T-helper 1 cell treated with Interleukin-12 subunit alpha and Interleukin-12 subunit beta and Interleukin-4 antibody, amounts not matched to agents 30 μg/mL and 1 μg/mL, for 36 hours (primary cell): ENCODE measurements around the gene RPL12.

ENCODE experiments used
- H3K27ac Mint-ChIP-seq: one replicate; pipeline ENCODE4 v1.8.0; 2021; ENCODE audit warnings: mild to moderate bottlenecking, mixed read lengths
- H3K27me3 Mint-ChIP-seq: one replicate; pipeline ENCODE4 v1.8.0; 2021; ENCODE audit warnings: low read depth, mixed read lengths
- H3K36me3 Mint-ChIP-seq: one replicate; pipeline ENCODE4 v1.8.0; 2021; ENCODE audit warnings: low read depth, mixed read lengths
- H3K4me1 Mint-ChIP-seq: one replicate; pipeline ENCODE4 v1.8.0; 2021; ENCODE audit warnings: low read depth, mixed read lengths
- H3K4me3 Mint-ChIP-seq: one replicate; pipeline ENCODE4 v1.8.0; 2021; ENCODE audit warnings: mild to moderate bottlenecking, moderate library complexity, mixed read lengths
- H3K9me3 Mint-ChIP-seq: one replicate; pipeline ENCODE4 v1.8.0; 2021; ENCODE audit warnings: mixed read lengths

RPL12 gene

GRCh38 chr9:127450830-127451607 lies at the start of gene RPL12, which contains the start of gene LRSAM1:
Gene RPL12 (minus strand): TSS chr9:127451406. CDS start chr9:127451317, 89 bp downstream.
Gene LRSAM1 (plus strand): TSS chr9:127451510. CDS start chr9:127454528, 3,018 bp downstream.
- Mint-ChIP-seq H3K4me1 (peaks cover 50% of the 10 kb centered on the region), H3K36me3 (peaks cover 55% of the 10 kb centered on the region), H3K4me3 (peak within 1 kb of the TSS; percentile 92), H3K9me3 (no peaks in the 10 kb centered on the region), H3K27ac (peak within 1 kb of the TSS; percentile 97), H3K27me3 (no peaks in the 10 kb centered on the region)

GRCh38 chr9:127500862-127501261 lies 49.7 kb upstream of the RPL12 start:
- no peak overlapping the region for H3K4me3 Mint-ChIP-seq
- no peaks in the 10 kb centered on the region for H3K27me3 Mint-ChIP-seq
- no peaks in the 10 kb centered on the region for H3K9me3 Mint-ChIP-seq
- H3K4me1 Mint-ChIP-seq = peaks cover 2% of the 10 kb centered on the region
- no peak overlapping the region for H3K27ac Mint-ChIP-seq
- H3K36me3 Mint-ChIP-seq = peaks cover 8% of the 10 kb centered on the region

GRCh38 chr9:127500399-127500798 lies 49.2 kb upstream of the RPL12 start:
- peaks cover 2% of the 10 kb centered on the region for H3K4me1 Mint-ChIP-seq
- no peaks in the 10 kb centered on the region for H3K27me3 Mint-ChIP-seq
- peaks cover 8% of the 10 kb centered on the region for H3K36me3 Mint-ChIP-seq
- H3K4me3 Mint-ChIP-seq = no peak overlapping the region
- no peak overlapping the region for H3K27ac Mint-ChIP-seq
- no peaks in the 10 kb centered on the region for H3K9me3 Mint-ChIP-seq

- no peak overlapping the region for H3K27ac Mint-ChIP-seq
- H3K9me3 Mint-ChIP-seq = no peaks in the 10 kb centered on the region
- H3K4me1 Mint-ChIP-seq = no peaks in the 10 kb centered on the region
- H3K36me3 Mint-ChIP-seq = peaks cover 7% of the 10 kb centered on the region
- no peaks in the 10 kb centered on the region for H3K27me3 Mint-ChIP-seq
- no peak overlapping the region for H3K4me3 Mint-ChIP-seq
Observed at GRCh38 chr9:127498298-127498697, 47.1 kb upstream of the RPL12 start.

GRCh38 chr9:127497656-127498290 lies 46.6 kb upstream of the RPL12 start:
- H3K4me3 Mint-ChIP-seq = no peak overlapping the region
- H3K27me3 Mint-ChIP-seq = no peaks in the 10 kb centered on the region
- peaks cover 7% of the 10 kb centered on the region for H3K36me3 Mint-ChIP-seq
- no peaks in the 10 kb centered on the region for H3K4me1 Mint-ChIP-seq
- H3K27ac Mint-ChIP-seq = no peak overlapping the region
- no peaks in the 10 kb centered on the region for H3K9me3 Mint-ChIP-seq

DNA sequence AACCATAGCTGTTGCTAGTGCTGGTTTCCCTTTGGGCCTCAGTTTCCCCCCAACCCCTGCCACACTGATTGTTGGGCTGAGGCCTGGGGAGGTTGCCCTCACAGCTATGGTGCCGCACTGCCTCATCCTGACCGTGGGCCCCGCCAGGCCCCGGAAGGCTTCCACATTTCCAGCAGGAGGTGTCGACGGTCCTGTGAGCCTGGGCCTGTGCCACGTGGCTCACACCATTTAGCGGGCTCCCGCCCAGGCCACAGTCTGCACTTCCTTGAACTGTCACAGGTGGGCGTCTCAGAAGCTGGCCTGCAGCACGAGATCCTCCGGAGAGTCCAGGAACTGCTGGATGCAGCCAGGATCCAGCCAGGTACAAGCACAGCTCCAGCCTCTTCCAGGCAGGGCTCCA lies 45.8 kb upstream of the RPL12 start:
- H3K4me3 Mint-ChIP-seq = no peak overlapping the region
- H3K27me3 Mint-ChIP-seq = no peaks in the 10 kb centered on the region
- peaks cover 7% of the 10 kb centered on the region for H3K36me3 Mint-ChIP-seq
- no peaks in the 10 kb centered on the region for H3K4me1 Mint-ChIP-seq
- no peak overlapping the region for H3K27ac Mint-ChIP-seq
- H3K9me3 Mint-ChIP-seq = no peaks in the 10 kb centered on the region

DNA sequence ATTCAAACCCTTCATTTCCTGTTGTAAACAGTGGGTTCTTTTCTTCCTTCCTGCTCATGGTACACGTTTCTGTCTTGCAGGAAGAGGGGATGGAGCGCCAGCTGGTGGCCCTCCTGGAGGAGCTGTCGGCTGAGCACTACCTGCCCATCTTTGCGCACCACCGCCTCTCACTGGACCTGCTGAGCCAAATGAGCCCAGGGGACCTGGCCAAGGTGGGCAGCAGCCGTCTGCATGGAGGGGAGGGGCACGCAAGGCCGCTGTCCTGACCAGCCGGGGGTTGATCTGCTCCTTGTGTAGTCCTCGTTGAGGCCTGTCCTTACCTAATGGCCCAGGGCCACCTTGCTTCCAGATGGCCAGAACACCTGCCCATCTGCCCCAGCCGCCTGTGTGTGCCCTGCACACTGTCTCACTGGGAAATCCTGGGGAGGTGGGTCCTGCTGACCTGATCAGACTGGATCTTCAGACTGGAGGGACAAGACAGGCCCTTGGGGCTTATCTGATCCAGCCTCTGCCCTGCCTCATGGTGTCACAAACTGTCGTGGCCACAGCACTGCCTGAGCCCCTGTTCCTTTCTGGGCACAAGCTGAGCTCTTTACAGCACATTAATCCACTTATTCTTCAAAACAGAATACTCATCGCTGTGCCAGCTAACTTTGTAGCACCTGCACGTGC lies 44.8 kb upstream of the RPL12 start:
- H3K4me1 Mint-ChIP-seq = no peaks in the 10 kb centered on the region
- H3K4me3 Mint-ChIP-seq = no peak overlapping the region
- no peaks in the 10 kb centered on the region for H3K27me3 Mint-ChIP-seq
- H3K36me3 Mint-ChIP-seq = peaks cover 7% of the 10 kb centered on the region
- no peak overlapping the region for H3K27ac Mint-ChIP-seq
- no peaks in the 10 kb centered on the region for H3K9me3 Mint-ChIP-seq

- peaks cover 12% of the 10 kb centered on the region for H3K36me3 Mint-ChIP-seq
- no peaks in the 10 kb centered on the region for H3K27me3 Mint-ChIP-seq
- H3K27ac Mint-ChIP-seq = no peak overlapping the region
- H3K4me1 Mint-ChIP-seq = no peaks in the 10 kb centered on the region
- no peaks in the 10 kb centered on the region for H3K9me3 Mint-ChIP-seq
- H3K4me3 Mint-ChIP-seq = no peak overlapping the region
Observed at GRCh38 chr9:127494304-127494702, 43.1 kb upstream of the RPL12 start.

- Mint-ChIP-seq H3K27me3 (no peaks in the 10 kb centered on the region), H3K4me1 (no peaks in the 10 kb centered on the region), H3K36me3 (peaks cover 12% of the 10 kb centered on the region), H3K9me3 (no peaks in the 10 kb centered on the region), H3K27ac (no peak overlapping the region), H3K4me3 (no peak overlapping the region)
Observed at GRCh38 chr9:127493592-127494303, 42.5 kb upstream of the RPL12 start.

DNA sequence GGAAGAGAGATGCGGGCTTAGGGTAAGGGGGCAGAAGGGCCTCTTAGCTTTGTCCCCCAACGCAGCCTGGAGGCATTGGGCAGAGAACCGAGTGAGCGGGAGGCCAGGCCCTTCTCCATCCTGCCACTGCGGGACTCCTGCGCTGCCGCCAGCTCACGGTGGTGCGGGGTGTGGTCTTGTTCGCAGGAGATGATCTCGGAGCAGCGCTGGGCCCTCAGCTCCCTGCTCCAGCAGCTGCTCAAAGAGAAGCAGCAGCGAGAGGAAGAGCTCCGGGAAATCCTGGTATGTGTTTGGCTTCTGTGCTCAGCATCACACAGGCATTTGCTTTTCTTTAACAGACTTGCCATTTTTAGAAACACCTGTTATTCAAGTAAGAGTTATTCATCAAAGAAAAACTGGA lies 41.4 kb upstream of the RPL12 start:
- H3K36me3 Mint-ChIP-seq = peaks cover 12% of the 10 kb centered on the region
- H3K9me3 Mint-ChIP-seq = no peaks in the 10 kb centered on the region
- H3K27me3 Mint-ChIP-seq = no peaks in the 10 kb centered on the region
- no peak overlapping the region for H3K27ac Mint-ChIP-seq
- no peak overlapping the region for H3K4me3 Mint-ChIP-seq
- H3K4me1 Mint-ChIP-seq = no peaks in the 10 kb centered on the region

DNA sequence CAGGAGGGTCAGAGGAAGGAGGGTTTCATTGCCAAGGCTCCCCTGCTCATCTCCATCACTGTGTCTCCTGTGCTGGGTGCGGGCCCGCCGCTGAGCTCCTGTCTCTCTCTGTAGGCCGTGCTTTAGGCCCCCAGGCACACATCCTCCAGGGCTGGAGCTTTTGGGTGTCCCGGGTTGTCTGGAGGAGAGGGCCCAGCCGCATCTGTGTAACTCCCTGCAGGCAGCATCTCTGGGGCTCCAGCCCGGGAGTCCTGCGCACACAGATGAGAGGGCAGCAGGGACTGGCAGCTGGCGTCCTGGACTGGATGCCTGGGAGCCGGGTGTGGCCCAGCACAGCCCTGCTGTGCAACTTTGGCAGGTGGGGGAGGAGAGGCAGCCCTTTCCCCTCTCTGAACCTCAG lies 40.3 kb upstream of the RPL12 start:
- H3K4me1 Mint-ChIP-seq = no peaks in the 10 kb centered on the region
- H3K27ac Mint-ChIP-seq = no peak overlapping the region
- no peak overlapping the region for H3K4me3 Mint-ChIP-seq
- no peaks in the 10 kb centered on the region for H3K27me3 Mint-ChIP-seq
- no peaks in the 10 kb centered on the region for H3K9me3 Mint-ChIP-seq
- peaks cover 12% of the 10 kb centered on the region for H3K36me3 Mint-ChIP-seq

DNA sequence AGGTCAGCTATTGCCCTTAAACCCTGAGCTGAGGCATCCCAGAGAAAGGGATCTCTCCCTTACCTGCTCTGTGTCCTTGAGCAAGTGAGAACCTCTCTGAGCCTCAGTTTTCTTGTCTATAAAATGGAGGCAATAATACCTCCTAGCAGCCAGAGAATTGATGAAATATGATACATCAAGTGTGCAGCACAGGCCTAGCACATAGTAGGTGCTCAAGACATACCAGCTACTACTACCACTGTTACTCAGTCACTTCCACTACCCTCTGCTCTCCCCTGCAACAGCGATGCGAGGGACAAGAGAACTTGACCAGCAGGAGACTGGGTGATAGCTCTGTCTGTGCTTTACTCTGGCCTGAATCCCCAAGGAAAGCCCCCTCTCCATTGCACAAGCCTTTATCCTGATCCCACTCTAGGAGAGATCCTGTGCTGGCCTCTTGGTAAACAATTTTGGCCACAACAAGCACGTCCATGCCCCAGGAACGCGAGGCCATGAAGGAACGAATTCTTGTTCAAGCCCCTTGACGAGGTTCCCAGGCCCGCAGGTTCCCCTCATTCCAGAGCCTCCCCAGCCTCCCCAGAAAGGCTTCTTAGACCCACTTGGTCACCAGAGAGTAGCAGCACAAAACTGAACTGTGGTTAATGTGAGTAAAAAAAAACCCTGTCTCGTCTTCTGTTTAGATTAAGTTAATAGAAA lies 39.5 kb upstream of the RPL12 start:
- Mint-ChIP-seq H3K4me1 (no peaks in the 10 kb centered on the region), H3K27me3 (no peaks in the 10 kb centered on the region), H3K4me3 (no peak overlapping the region), H3K36me3 (peaks cover 11% of the 10 kb centered on the region), H3K27ac (no peak overlapping the region), H3K9me3 (no peaks in the 10 kb centered on the region)

DNA sequence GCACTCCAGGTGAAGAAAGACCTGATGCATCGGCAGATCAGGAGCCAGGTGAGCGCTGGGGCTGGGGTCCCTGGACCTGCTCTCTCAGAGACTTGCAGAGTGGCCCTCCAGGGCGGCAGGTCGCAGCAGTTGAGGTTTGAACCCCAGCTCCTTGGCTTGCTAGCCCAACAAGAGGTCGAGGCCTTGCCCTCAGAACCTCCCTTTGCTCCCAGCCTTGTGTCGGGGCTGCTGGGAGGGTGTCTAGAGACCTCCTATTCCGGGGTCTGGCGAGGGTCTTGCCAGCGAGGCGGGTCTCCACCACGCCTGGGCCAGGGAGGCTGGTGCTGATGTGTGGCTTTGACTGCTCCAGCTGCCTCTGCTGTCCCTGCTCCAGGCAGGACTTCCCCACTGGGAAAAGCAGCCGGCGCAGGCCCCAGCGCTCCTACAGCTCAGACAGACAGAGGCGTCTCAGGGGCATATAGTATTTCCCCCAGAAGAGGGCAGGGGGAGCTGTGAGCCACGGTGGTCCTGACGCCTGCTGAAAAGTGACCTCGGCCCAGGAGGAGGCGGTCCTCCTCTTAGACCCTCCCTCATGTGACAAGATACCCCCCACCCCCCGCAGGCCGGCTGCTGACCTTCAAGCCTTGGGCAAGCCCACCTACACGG lies 38.4 kb upstream of the RPL12 start:
- Mint-ChIP-seq H3K27ac (no peak overlapping the region), H3K9me3 (no peaks in the 10 kb centered on the region), H3K4me1 (no peaks in the 10 kb centered on the region), H3K36me3 (peaks cover 11% of the 10 kb centered on the region), H3K27me3 (no peaks in the 10 kb centered on the region), H3K4me3 (no peak overlapping the region)
